ENCODE data around the gene MST1. TPM values are rescaled to one million over a fixed set of nuclear protein-coding genes. Genes with fewer than 3 reads are reported as not detected.
A peak's percentile ranks its signal among the peaks of the same experiment; 100 is the strongest.

MST1 gene
- total RNA-seq, 4 donors from 2014 or later = 11.7 to 23.7 (median 17.0) TPM

DNA sequence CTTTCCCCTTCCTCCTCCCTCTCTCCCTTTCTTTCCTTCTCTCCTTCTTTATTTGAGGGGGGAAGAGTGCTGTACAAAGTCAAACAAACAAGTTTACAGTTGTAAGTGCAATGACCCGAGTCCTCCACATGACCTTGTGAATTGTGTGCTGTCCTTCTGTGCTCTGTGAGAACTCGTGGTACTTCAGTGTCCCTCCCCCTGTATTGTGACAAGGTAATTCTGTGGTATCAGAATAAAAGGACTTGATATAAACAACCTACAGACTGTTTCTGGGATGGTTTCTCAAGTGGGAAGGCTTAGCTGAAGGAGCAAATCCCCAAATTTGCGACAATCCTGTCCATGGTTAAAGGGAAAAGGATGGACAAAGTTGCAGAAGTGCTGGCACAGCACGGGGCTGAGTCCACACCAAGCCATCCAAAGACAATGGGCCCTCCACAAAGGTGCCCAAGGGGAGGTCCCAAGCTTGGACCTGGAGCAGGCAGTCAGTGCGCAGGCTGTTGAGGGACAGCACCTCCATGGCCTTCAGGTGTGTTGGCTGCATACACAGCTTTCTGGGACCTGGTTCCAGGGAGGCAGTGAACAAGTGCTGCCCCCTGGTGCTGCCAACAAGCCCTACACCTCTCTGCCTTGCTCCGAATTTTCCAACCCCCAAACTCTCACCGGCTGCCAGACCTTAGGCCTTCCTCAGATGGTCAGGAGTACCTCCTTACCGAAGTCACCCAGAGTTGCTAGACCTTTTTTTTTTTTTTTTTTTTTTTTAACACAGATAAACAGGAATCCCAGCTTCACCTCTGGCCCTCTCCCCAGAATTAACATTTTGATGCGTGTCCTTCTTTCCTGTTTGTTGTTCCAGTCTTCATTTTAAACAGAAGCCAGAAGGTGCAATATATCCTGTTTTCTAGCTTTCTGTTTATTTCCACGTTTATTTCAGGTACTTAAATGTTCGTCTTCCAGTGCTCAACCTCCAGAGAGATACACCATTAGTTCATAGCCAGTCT lies 17.7 kb downstream of the MST1 start:
- Histone ChIP-seq H3K4me3 (no peak overlapping the region), H3K9me3 (peaks cover 0 to 5% (median 0%) of the 10 kb centered on the region in 4 donors), H3K27me3 (no peaks in the 10 kb centered on the region), H3K36me3 (peaks cover 0 to 11% (median 0%) of the 10 kb centered on the region in 3 donors), H3K27ac (no peak overlapping the region), H3K4me1 (peaks cover 0 to 28% (median 13%) of the 10 kb centered on the region in 4 donors)
- TF ChIP-seq EP300 (IDR thresholded peaks at IDR 0.05) = no peak
- TF ChIP-seq, protein P1, sequence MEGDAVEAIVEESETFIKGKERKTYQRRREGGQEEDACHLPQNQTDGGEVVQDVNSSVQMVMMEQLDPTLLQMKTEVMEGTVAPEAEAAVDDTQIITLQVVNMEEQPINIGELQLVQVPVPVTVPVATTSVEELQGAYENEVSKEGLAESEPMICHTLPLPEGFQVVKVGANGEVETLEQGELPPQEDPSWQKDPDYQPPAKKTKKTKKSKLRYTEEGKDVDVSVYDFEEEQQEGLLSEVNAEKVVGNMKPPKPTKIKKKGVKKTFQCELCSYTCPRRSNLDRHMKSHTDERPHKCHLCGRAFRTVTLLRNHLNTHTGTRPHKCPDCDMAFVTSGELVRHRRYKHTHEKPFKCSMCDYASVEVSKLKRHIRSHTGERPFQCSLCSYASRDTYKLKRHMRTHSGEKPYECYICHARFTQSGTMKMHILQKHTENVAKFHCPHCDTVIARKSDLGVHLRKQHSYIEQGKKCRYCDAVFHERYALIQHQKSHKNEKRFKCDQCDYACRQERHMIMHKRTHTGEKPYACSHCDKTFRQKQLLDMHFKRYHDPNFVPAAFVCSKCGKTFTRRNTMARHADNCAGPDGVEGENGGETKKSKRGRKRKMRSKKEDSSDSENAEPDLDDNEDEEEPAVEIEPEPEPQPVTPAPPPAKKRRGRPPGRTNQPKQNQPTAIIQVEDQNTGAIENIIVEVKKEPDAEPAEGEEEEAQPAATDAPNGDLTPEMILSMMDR (IDR thresholded peaks at IDR 0.05) = peak; percentile 62 to 76 (median 68)
- 36 to 42% methylated on average over 11 of the region's 11 CpGs for WGBS, 2 donors
- peak in 1 of 2 donors; percentile 32 for DNase-seq (ENCODE audit: low spot score in 2 of 2)

DNA sequence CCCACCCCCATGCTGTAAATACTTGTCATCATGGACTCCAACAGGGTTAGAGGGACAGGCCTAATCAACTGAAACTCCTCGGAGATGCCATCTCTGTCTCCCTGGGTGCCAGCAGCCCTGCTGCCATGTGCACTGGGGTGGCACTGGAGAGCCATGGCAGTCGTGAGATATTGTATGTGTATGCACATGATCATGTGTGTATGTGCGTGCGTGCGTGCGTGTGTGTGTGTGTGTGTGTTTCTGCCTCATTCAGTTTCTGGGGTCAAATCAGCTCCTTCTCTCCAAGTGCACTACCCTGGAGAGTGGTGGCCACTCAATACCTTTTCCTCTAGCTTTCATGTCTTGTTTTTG lies 18.4 kb downstream of the MST1 start:
- H3K9me3 ChIP-seq = peaks cover 0 to 5% (median 0%) of the 10 kb centered on the region in 4 donors
- TF ChIP-seq EP300 (IDR thresholded peaks at IDR 0.05) = no peak
- 55 to 65% methylated on average over 6 of the region's 6 CpGs for WGBS, 2 donors
- DNase-seq (ENCODE audit: low spot score in 2 of 2) = no peak
- H3K27ac ChIP-seq = no peak overlapping the region
- H3K36me3 ChIP-seq = peaks cover 0 to 4% (median 0%) of the 10 kb centered on the region in 3 donors
- H3K4me1 ChIP-seq = peaks cover 0 to 28% (median 13%) of the 10 kb centered on the region in 4 donors
- H3K27me3 ChIP-seq = peaks cover 0 to 5% of the 10 kb centered on the region in 2 donors
- no peak overlapping the region for H3K4me3 ChIP-seq

DNA sequence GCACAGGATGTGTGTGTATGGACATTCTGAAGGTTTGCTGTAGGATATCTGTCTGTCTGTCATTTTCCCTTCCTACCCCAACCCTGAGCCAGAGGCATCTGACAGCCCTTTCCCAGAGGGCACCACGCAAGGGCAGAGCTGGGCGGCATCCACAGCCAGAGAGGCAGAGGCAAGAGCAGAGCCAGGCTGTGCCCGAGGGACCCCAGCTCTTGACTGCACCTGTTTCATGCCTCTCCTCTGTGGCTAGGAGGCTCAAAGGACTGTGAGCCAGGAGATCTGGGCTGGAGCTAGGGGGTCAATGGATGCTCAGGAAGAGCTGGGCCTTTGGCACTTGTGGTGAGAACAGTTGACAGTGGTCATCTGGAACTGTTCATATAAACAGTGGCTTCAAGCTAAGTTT lies 19.9 kb downstream of the MST1 start:
- TF ChIP-seq, protein P1 (IDR thresholded peaks at IDR 0.05) = no peak
- TF ChIP-seq POLR2A (IDR thresholded peaks at IDR 0.05) (no peak), EP300 (IDR thresholded peaks at IDR 0.05) (no peak)
- 64 to 76% methylated on average over 2 to 3 of the region's 3 CpGs for WGBS, 2 donors
- peaks cover 0 to 6% of the 10 kb centered on the region in 2 donors for H3K27me3 ChIP-seq

DNA sequence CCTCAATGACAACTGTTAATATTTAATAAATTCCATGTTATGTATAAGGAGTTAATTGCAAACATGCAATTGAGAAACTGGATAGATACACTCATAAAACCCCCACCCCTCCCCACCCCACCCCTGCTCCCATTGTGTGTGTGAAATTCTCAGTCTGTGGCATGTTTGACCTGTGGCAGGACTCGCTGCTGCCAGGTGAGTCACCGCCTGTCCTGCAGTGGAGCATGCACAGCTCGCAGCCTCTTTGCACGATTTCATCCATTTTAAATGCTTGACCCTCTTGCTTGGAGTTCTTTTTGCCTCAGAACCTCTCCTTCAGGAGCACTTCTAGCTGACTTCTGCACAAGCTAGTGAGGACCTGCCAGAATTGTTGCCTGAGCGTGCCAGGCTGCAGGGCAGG lies 20.4 kb downstream of the MST1 start:
- H3K36me3 ChIP-seq = no peaks in the 10 kb centered on the region
- TF ChIP-seq POLR2A (IDR thresholded peaks at IDR 0.05) (no peak), EP300 (IDR thresholded peaks at IDR 0.05) (no peak)
- TF ChIP-seq, protein P1 (IDR thresholded peaks at IDR 0.05) = no peak
- WGBS, 2 donors = 53 to 55% methylated on average over 5 of the region's 5 CpGs
- no peak for DNase-seq (ENCODE audit: low spot score in 2 of 2)
- peaks cover 0 to 5% (median 0%) of the 10 kb centered on the region in 4 donors for H3K9me3 ChIP-seq
- H3K27ac ChIP-seq = no peak overlapping the region
- H3K4me3 ChIP-seq = no peak overlapping the region
- peaks cover 0 to 6% of the 10 kb centered on the region in 2 donors for H3K27me3 ChIP-seq
- peaks cover 0 to 14% (median 2%) of the 10 kb centered on the region in 4 donors for H3K4me1 ChIP-seq

More for the DNA sequence above, 19.9 kb downstream of the MST1 start:
- H3K36me3 ChIP-seq = no peaks in the 10 kb centered on the region
- no peak overlapping the region for H3K4me3 ChIP-seq
- H3K9me3 ChIP-seq = peaks cover 0 to 5% (median 0%) of the 10 kb centered on the region in 4 donors
- no peak overlapping the region for H3K27ac ChIP-seq
- no peak for DNase-seq (ENCODE audit: low spot score in 2 of 2)
- H3K4me1 ChIP-seq = peaks cover 0 to 14% (median 2%) of the 10 kb centered on the region in 4 donors

DNA sequence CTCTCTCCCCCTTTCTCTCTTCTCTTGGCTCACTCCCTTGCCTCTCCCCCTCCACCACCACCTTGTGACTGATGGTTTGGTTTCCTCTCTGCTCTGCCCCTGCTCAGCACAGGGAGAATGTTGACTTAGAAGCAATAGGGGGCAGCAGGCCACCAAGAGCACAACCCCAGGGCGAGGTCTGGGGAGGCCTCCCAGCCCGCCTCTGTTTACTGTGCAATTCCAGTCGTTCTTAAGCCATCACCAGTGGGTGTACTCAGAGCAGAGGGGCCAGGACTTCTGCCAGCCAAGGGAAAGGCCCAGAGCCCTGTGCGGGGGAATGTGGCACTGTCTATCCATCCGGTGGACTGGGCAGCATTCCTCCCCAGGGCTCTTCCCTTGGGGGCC lies 20.9 kb downstream of the MST1 start:
- H3K27me3 ChIP-seq = peaks cover 0 to 6% of the 10 kb centered on the region in 2 donors
- DNase-seq (ENCODE audit: low spot score in 2 of 2) = no peak
- H3K27ac ChIP-seq = no peak overlapping the region
- no peak overlapping the region for H3K4me3 ChIP-seq
- H3K36me3 ChIP-seq = no peaks in the 10 kb centered on the region
- TF ChIP-seq, protein P1 (IDR thresholded peaks at IDR 0.05) = no peak
- TF ChIP-seq EP300 (IDR thresholded peaks at IDR 0.05) (no peak), POLR2A (IDR thresholded peaks at IDR 0.05) (no peak)
- 14 to 19% methylated on average over 5 of the region's 5 CpGs for WGBS, 2 donors
- peaks cover 0 to 3% (median 0%) of the 10 kb centered on the region in 4 donors for H3K9me3 ChIP-seq
- peaks cover 0 to 10% (median 2%) of the 10 kb centered on the region in 4 donors for H3K4me1 ChIP-seq
